Activated naive CD8-positive, alpha-beta T cell (primary cell): ENCODE measurements around the gene SEC24D.

Source experiments
- H3K27ac Mint-ChIP-seq: one replicate; pipeline ENCODE4 v1.8.0; 2021; ENCODE audit warnings: mixed read lengths
- H3K27me3 Mint-ChIP-seq: one replicate; pipeline ENCODE4 v1.8.0; 2021; ENCODE audit warnings: mixed read lengths
- H3K36me3 Mint-ChIP-seq: one replicate; pipeline ENCODE4 v1.8.0; 2021; ENCODE audit warnings: mixed read lengths
- H3K4me1 Mint-ChIP-seq: one replicate; pipeline ENCODE4 v1.8.0; 2021; ENCODE audit warnings: low read depth, mixed read lengths
- H3K4me3 Mint-ChIP-seq: one replicate; pipeline ENCODE4 v1.8.0; 2021; ENCODE audit warnings: mild to moderate bottlenecking, mixed read lengths
- H3K9me3 Mint-ChIP-seq: one replicate; pipeline ENCODE4 v1.8.0; 2021; ENCODE audit warnings: low read depth, mixed read lengths

SEC24D gene

DNA sequence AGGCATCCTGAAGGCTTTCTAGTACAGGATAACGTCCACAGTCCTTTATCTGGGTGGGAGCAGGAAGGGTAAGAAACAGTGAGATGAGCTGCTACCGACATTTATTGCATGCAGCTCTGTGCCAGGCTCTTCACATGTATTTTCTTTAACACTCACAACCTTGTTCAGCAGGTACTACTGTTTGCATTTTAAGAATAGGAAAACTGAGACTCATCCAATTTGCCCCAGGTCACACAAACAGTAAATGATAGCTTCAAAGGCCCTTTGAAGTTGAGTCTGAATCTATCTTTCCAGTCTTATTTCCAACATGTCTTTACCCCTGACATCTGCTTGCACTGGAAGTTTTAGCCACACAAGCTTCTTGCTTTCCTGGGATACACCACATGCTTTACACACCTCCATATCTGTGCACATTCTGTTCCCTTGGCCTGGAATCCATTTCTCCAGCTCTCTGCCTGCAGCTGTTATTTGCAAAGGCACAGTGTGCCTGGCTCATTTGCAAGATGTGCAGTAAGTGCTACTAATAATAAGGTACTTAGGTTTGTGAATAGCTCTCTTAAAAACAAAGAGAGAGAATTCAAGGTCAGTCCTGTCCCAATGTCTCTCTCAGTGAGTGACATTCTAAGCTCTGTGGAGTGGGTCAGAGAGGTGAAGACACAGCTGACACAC lies 89.5 kb downstream of the SEC24D start:
- Mint-ChIP-seq H3K27me3 (no peaks in the 10 kb centered on the region), H3K27ac (no peak overlapping the region), H3K4me1 (no peaks in the 10 kb centered on the region), H3K36me3 (peaks cover 8% of the 10 kb centered on the region), H3K9me3 (no peaks in the 10 kb centered on the region), H3K4me3 (no peak overlapping the region)

DNA sequence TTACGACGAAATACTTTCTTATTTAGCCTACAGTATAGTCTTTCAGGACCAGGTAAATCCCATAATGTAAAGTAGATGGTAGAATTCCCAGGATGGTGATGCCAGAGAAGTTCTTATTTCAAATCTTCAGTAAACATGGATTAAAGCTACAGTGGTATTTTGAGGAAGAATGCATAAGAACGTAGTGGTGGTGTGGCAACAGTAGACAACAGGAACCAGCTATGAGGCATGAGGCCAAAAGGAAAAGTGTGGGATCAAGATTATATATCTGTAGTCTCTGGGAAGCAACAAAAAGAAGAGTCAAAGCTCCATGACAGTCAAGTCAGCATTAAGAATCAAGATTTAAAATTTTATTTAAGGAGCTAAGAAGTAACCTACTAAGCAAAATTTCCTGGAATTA lies 90.6 kb downstream of the SEC24D start:
- Mint-ChIP-seq H3K36me3 (peaks cover 8% of the 10 kb centered on the region), H3K4me1 (no peaks in the 10 kb centered on the region), H3K27me3 (no peaks in the 10 kb centered on the region), H3K9me3 (no peaks in the 10 kb centered on the region), H3K27ac (no peak overlapping the region), H3K4me3 (no peak overlapping the region)

DNA sequence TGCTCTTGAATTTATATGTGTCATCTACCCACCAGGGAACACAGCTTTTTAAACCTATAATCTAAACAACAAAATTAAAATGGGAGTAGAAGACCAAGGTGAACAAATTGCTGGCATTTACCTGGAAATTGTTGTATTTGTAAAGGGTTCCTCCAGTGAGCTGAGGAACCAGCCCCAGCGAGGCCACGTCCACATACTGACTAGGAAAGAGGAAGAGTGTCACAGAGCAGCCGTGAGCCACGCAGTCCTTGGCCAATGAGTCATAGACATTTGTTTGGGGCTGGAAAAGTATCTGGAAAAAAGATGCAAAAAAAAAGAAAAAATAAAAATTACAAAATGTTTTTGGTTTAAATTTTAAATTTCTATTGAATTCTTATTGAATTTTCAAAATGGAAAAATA lies 92.1 kb downstream of the SEC24D start:
- Mint-ChIP-seq H3K4me3 (no peak overlapping the region), H3K4me1 (no peaks in the 10 kb centered on the region), H3K9me3 (no peaks in the 10 kb centered on the region), H3K27me3 (no peaks in the 10 kb centered on the region), H3K36me3 (peaks cover 11% of the 10 kb centered on the region), H3K27ac (no peak overlapping the region)

DNA sequence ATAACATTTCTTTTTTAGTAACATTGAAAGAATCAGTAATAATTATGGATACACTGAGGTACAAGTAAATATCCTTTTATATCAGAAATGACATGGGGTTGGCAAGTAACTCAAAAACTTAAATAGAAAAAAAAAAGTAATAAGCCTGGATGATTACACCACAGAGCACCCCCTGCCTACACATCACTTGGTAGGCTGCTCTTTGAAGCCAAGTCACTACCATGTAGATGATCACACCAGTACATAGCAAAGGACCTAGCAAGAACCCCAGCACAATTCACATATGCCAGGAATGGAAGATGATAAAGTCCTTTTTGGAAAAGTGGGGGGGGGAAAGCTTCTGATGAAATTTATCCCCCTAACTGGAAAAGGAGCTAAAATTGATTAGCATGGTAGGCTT lies 93.9 kb downstream of the SEC24D start:
- Mint-ChIP-seq H3K27ac (no peak overlapping the region), H3K36me3 (peaks cover 14% of the 10 kb centered on the region), H3K4me3 (no peak overlapping the region), H3K4me1 (no peaks in the 10 kb centered on the region), H3K9me3 (no peaks in the 10 kb centered on the region), H3K27me3 (no peaks in the 10 kb centered on the region)

DNA sequence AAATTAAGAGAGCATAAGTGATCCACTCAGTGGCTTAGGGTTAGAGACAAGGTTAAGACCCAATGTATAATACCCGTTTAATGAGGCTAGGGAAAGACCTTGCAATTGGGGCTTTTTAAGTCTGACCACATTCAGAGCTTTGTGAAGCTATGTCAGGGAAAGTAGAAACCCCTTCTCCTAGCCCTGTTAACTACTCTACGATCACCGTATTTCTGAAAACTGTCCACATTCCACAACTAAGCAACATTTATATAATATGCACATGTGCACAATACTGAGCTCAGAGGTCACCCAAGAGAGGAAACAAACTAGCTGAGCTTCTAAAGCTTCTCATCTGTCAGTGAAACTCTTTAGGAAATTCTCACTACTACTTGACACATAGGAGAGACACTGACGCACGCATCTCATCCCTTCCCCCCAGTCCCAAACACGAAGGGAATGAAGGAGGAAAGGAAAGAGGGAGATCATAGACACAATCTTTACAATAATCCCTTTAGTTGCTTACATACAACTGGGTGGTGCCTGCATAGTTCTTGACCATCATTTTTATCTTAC lies 94.5 kb downstream of the SEC24D start:
- Mint-ChIP-seq H3K27ac (no peak overlapping the region), H3K4me3 (no peak overlapping the region), H3K27me3 (no peaks in the 10 kb centered on the region), H3K9me3 (no peaks in the 10 kb centered on the region), H3K4me1 (no peaks in the 10 kb centered on the region), H3K36me3 (peaks cover 14% of the 10 kb centered on the region)

DNA sequence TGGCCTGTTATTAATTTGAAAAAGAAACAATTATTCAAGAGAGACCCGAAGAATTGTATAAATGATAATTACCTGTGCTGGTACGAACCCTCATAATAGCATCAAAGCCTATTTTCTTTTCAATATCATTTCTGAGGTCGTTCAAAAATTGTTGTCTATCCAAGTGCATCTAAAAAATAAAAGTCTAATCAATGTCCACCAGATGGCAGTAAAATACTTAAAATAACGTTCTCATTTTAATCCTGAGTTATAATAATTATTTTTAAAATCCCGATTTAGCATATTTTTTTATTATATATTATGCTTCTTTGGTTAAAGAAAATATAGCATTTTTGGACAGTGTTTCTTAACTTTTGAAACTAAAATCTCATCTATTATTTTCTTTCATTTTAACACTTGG lies 95.1 kb downstream of the SEC24D start:
- Mint-ChIP-seq H3K4me1 (no peaks in the 10 kb centered on the region), H3K27me3 (no peaks in the 10 kb centered on the region), H3K36me3 (peaks cover 14% of the 10 kb centered on the region), H3K9me3 (no peaks in the 10 kb centered on the region), H3K27ac (no peak overlapping the region), H3K4me3 (no peak overlapping the region)

DNA sequence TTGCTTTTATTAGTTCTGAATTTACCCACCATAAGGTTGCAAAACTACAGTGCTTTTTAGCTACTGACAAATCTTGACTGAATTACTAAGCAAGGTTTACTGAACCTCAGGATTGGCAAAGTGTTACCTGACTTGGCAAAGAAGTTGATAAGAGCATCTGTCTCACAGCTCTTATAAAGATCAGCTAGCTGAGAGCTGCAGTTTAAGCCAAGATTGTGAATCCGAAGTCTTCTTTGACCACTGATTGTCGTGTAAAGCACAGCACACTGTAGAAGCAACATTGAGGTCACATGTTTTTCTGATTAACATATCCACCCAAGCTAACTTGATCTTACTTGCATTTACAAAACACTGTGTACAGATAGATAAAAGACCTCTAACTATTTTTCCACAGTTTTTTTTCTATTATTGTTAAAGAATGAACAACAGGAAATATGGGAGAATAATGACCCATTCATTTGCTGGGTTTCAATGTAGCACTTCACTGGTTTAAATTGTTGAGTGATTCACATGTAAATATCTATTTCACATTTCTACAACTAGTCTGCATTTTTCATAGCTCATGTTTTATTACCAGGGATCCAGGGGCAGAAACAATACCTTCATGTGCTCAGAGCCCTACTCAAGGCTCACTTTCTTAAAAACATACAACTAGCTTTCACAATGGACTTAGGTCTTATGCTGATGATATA lies 96.8 kb downstream of the SEC24D start:
- no peak overlapping the region for H3K4me3 Mint-ChIP-seq
- H3K9me3 Mint-ChIP-seq: no peaks in the 10 kb centered on the region
- H3K36me3 Mint-ChIP-seq: peaks cover 14% of the 10 kb centered on the region
- no peaks in the 10 kb centered on the region for H3K27me3 Mint-ChIP-seq
- no peak overlapping the region for H3K27ac Mint-ChIP-seq
- H3K4me1 Mint-ChIP-seq: no peaks in the 10 kb centered on the region

DNA sequence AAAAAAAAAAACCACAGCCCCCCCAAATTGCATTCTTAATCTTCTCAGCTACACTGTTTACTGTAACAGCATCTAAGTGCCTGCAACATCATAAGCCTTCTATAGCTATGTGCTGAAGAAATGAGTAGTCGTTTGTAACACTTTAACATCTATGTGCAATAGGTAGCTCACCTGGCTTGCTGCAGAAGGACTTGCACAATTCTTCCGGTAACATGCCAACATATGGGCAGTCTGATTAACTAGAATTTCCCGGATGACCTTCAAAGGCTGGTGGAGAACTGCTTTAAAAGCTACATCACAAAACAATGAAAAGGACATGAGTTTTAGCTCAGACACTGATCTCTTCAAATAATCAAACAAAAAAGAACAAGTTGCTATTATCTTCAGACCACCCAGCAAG lies 97.8 kb downstream of the SEC24D start:
- Mint-ChIP-seq H3K36me3 (peaks cover 12% of the 10 kb centered on the region), H3K27ac (no peak overlapping the region)

DNA sequence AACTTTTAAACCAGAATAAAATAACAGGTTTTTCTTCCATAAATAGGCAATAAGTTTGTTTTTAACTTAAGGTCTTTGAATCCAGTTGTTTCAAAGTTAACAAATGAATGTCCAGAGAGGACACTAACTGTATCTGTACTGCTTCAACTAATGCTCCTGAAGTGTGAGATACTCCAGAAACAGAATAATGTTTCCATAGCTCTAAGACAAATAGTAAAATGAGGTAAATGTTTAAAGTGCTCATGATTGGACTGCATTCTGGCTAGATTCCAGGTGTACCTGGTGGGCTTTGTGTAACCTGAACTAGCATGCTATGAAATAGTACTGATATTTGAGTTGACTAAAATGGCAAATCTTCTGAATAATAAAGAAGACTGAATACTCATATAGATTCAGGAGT lies 99.0 kb downstream of the SEC24D start:
- no peaks in the 10 kb centered on the region for H3K9me3 Mint-ChIP-seq
- peaks cover 12% of the 10 kb centered on the region for H3K36me3 Mint-ChIP-seq
- H3K4me3 Mint-ChIP-seq: no peak overlapping the region
- no peaks in the 10 kb centered on the region for H3K27me3 Mint-ChIP-seq
- no peaks in the 10 kb centered on the region for H3K4me1 Mint-ChIP-seq
- H3K27ac Mint-ChIP-seq: no peak overlapping the region

More for the DNA sequence above, 97.8 kb downstream of the SEC24D start:
- Mint-ChIP-seq H3K4me3 (no peak overlapping the region), H3K9me3 (no peaks in the 10 kb centered on the region), H3K4me1 (no peaks in the 10 kb centered on the region), H3K27me3 (no peaks in the 10 kb centered on the region)

DNA sequence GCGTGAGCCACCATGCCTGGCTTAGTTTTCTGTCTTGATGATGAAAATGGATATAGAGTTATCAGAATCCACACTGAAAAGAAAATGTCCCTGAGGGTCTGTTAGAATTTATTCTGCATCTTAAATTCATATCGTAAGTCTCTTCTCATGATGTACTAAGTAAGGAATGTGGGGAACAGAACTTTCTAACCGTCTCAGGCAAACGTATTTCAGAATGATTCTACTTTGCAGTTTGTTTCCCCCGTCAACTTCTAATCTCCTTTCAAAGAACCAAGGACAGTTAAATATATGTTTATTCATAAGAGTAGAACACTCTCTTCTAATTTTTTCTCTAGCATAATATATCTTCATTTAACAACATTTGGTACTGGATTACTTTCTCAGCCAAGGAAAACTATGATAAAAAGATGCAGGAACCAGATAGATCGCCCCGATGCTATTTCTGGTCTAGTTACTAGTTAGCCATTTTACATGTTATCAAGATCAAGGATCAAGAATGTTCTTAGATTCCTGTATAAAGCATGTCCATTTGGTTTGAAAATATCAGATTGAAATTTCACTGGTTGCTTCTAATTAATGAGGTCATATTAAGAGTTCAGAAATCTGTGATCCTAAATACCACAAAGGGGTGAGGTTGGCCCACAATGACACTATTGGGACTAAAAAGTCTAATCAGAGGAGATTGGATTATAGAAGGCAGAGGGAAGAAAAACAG lies 101.3 kb downstream of the SEC24D start:
- Mint-ChIP-seq H3K9me3 (no peaks in the 10 kb centered on the region), H3K27ac (no peak overlapping the region), H3K4me1 (peaks cover 13% of the 10 kb centered on the region), H3K36me3 (peaks cover 11% of the 10 kb centered on the region), H3K27me3 (no peaks in the 10 kb centered on the region), H3K4me3 (no peak overlapping the region)

DNA sequence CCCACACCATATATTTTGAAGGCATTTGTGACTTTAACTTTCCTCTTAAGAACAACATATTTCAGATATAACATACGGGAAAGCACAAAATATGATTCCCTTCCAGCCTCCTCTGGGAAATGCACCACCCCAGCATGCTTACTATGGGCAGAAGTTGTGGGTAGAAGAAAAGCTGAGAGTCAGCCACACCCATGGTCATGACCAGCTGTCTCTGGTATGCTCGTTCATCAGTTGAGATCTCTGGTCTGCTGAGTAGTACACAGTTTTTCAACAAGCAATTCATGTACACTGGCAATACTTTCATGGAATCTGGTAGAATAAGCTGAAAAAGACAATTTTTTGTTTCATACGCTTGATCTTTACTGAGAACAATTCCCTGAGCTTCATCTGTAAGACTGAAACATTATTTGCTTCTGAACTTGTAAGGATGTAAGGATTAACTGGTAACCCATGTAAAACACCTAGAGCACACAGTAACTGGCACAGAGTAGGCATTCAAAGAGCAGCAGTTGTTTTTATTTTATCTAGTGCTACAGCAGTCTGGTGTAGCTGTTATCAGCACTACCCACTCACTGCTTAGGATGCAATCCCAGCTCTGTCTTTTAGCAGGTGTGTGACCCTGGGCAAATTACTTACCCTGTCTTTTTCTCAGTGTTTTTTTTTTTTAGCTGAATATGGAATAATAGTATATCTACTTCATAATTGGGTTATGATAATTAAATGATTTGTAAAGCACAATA lies 103.2 kb downstream of the SEC24D start:
- H3K27me3 Mint-ChIP-seq: no peaks in the 10 kb centered on the region
- H3K4me1 Mint-ChIP-seq: peaks cover 18% of the 10 kb centered on the region
- H3K9me3 Mint-ChIP-seq: no peaks in the 10 kb centered on the region
- H3K36me3 Mint-ChIP-seq: peaks cover 11% of the 10 kb centered on the region
- H3K4me3 Mint-ChIP-seq: no peak overlapping the region
- no peak overlapping the region for H3K27ac Mint-ChIP-seq

DNA sequence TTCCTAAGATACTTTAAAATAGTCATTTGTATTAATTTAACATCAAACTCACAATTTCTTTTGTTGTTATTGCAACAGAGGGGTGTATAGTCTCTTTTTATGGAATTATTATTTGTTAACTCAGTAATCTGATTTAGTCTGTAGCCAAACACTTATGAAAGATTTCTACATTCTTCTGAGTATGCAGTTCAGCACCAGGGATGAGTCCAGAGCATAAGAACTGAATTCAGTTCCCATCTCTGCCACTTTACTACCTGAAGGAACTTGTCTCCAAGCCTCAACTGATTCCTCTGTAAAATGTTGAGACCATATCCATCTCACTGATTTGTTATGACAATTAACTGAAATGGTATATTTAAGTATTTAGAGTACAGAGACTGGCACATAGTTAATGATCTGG lies 105.2 kb downstream of the SEC24D start:
- H3K27ac Mint-ChIP-seq: no peak overlapping the region
- H3K9me3 Mint-ChIP-seq: no peaks in the 10 kb centered on the region
- H3K36me3 Mint-ChIP-seq: peaks cover 15% of the 10 kb centered on the region
- H3K27me3 Mint-ChIP-seq: no peaks in the 10 kb centered on the region
- peaks cover 18% of the 10 kb centered on the region for H3K4me1 Mint-ChIP-seq
- no peak overlapping the region for H3K4me3 Mint-ChIP-seq

DNA sequence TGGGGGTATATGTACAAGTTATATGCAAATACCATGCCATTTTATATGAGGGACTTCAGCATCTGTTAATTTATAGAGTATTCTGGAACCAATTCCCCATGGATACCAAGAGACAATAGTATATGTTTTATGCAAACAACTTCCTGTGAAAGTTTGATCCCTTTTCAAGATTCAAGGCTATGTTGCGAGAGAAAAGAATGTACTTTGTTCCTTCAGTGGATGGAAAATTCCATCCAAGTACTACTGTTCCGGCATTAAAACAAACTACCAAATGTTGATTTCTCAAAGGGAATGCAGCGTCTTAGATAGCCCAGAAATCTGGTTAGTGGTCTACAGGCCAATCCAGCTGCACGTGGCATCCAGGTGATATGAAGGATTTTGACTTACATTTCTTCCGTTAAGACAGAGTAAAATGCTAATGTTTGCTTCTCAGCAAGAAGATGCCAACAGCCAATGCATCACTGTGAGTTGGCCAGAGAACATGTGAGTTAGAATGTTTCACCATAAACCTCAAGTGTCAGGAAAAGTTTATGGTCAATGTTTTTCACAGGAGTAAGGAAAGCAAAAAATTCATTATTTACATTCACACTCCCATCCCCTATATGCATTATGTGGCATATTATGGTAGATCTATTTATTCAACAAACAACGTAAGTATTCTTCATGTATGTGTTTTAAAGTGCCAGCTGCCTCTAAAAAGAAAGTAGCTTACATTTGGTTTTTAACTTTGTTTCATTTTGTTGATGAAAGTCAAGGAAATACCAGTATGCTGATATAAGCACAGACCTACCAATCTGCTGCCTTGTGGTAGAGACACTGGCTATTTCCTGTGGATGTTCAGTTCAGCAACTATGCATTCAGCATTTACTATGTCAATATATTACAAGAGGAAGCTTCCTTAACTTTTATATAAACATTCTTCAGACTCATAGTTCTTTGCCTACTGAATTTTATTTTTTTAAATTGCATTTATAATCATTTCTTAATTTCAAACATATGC lies 106.3 kb downstream of the SEC24D start:
- Mint-ChIP-seq H3K4me3 (peak overlapping the region; percentile 24), H3K27ac (peak overlapping the region; percentile 31), H3K36me3 (peaks cover 14% of the 10 kb centered on the region), H3K27me3 (no peaks in the 10 kb centered on the region), H3K4me1 (peaks cover 18% of the 10 kb centered on the region), H3K9me3 (no peaks in the 10 kb centered on the region)

DNA sequence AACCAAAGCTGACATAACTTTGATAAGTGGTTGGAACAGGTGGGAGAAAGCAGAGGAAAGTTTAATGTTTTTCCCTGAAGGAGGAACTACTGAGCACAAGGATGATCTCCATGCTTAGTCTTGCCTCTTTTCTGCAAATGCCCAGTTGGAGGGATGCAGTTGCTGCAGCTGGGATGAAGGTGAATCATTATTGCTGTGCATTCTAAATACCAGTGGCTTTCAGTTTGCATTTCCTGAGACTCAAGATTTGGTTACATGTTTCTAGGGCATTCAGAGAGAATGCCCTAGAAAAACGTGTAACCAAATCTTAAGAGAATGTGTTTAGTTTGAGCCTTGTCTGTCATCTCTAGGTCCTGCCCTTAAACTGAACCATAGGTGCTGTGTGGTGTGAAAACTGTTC lies 108.6 kb downstream of the SEC24D start:
- peaks cover 17% of the 10 kb centered on the region for H3K36me3 Mint-ChIP-seq

More for the DNA sequence above, 108.6 kb downstream of the SEC24D start:
- H3K9me3 Mint-ChIP-seq: no peaks in the 10 kb centered on the region
- no peak overlapping the region for H3K27ac Mint-ChIP-seq
- H3K27me3 Mint-ChIP-seq: no peaks in the 10 kb centered on the region
- no peak overlapping the region for H3K4me3 Mint-ChIP-seq
- H3K4me1 Mint-ChIP-seq: peaks cover 18% of the 10 kb centered on the region
